WTC11 (cell line): Measurements from ENCODE around the gene NPW. TPM values are rescaled to one million over a fixed set of nuclear protein-coding genes. Genes with fewer than 3 reads are reported as not detected.

Experiments used
- CBFB ChIP-seq: sonication (generic); formaldehyde crosslinking; IDR thresholded peaks from 2 replicates; pipeline ENCODE4 v1.8.1; 2022; ENCODE audit warnings: mild to moderate bottlenecking, low read depth, missing genetic modification reagents
- CREB1 ChIP-seq: sonication (generic); formaldehyde crosslinking; IDR thresholded peaks from 2 replicates; pipeline ENCODE4 v1.8.0; 2023; ENCODE audit warnings: mild to moderate bottlenecking, missing genetic modification reagents
- ELF4 ChIP-seq: sonication (generic); formaldehyde crosslinking; IDR thresholded peaks from 2 replicates; pipeline ENCODE4 v1.8.1; 2022; ENCODE audit warnings: low read depth, mild to moderate bottlenecking, moderate library complexity, missing genetic modification reagents
- ESRRA ChIP-seq: sonication (generic); formaldehyde crosslinking; IDR thresholded peaks from 2 replicates; pipeline ENCODE4 v1.8.1; 2022; ENCODE audit warnings: mild to moderate bottlenecking, missing genetic modification reagents, borderline replicate concordance
- FOXJ3 ChIP-seq: sonication (generic); formaldehyde crosslinking; IDR thresholded peaks from 2 replicates; pipeline ENCODE4 v1.9.0; 2021; ENCODE audit warnings: missing genetic modification reagents, mild to moderate bottlenecking, borderline replicate concordance
- FOXP1 ChIP-seq: sonication (generic); formaldehyde crosslinking; IDR thresholded peaks from 2 replicates; pipeline ENCODE4 v1.8.0; 2022; ENCODE audit warnings: missing genetic modification reagents, mild to moderate bottlenecking, moderate library complexity, borderline replicate concordance
- GTF2I ChIP-seq: fragments of 250-450 bp; sonication (Bioruptor Pico); conservative IDR thresholded peaks from 2 replicates; pipeline ENCODE4 v1.4.0; 2021; ENCODE audit warnings: mild to moderate bottlenecking
- JAZF1 ChIP-seq: fragments of 250-450 bp; sonication (Bioruptor Pico); IDR thresholded peaks from 2 replicates; pipeline ENCODE4 v1.9.0; 2021; ENCODE audit warnings: moderate library complexity, mild to moderate bottlenecking, inconsistent platforms
- NR1H2 ChIP-seq: sonication (generic); formaldehyde crosslinking; IDR thresholded peaks from 2 replicates; pipeline ENCODE4 v1.9.0; 2021; ENCODE audit warnings: mild to moderate bottlenecking, moderate library complexity, missing genetic modification reagents
- PRRX2 ChIP-seq: fragments of 250-450 bp; sonication (Bioruptor Pico); IDR thresholded peaks from 2 replicates; pipeline ENCODE4 v1.8.0; 2021; ENCODE audit warnings: mild to moderate bottlenecking
- RELA ChIP-seq: sonication (generic); formaldehyde crosslinking; IDR thresholded peaks from 2 replicates; pipeline ENCODE4 v1.8.1; 2022; ENCODE audit warnings: missing genetic modification reagents, mild to moderate bottlenecking, borderline replicate concordance
- ZNF263 ChIP-seq: sonication (generic); formaldehyde crosslinking; IDR thresholded peaks from 2 replicates; pipeline ENCODE4 v1.8.1; 2022; ENCODE audit warnings: low read depth, mild to moderate bottlenecking, moderate library complexity, missing genetic modification reagents
- total RNA-seq: library from RNA; stranded (reverse); gene quantifications from 3 replicates; pipeline ENCODE4 v1.2.3, GENCODE V29; 2021
- TF ChIP-seq, protein P1 (sequence below): sonication (generic); formaldehyde crosslinking; IDR thresholded peaks from 2 replicates; pipeline ENCODE4 v1.8.1; 2023; ENCODE audit warnings: mild to moderate bottlenecking, missing genetic modification reagents
- TF ChIP-seq, protein P2 (sequence below): sonication (generic); formaldehyde crosslinking; IDR thresholded peaks from 2 replicates; pipeline ENCODE4 v1.8.0; 2022; ENCODE audit warnings: mild to moderate bottlenecking, missing genetic modification reagents
- TF ChIP-seq, protein P3 (sequence below): sonication (generic); formaldehyde crosslinking; IDR thresholded peaks from 2 replicates; pipeline ENCODE4 v1.8.0; 2023; ENCODE audit warnings: mild to moderate bottlenecking, missing genetic modification reagents
- TF ChIP-seq, protein P4 (sequence below): fragments of 250-450 bp; sonication (Bioruptor Pico); conservative IDR thresholded peaks from 2 replicates; pipeline ENCODE4 v1.9.0; 2021; ENCODE audit warnings: mild to moderate bottlenecking
- TF ChIP-seq, protein P5 (sequence below): fragments of 250-450 bp; sonication (Bioruptor Pico); IDR thresholded peaks from 2 replicates; pipeline ENCODE4 v2.1.2; 2022; ENCODE audit warnings: mild to moderate bottlenecking, moderate library complexity
- TF ChIP-seq, protein P6 (sequence below): sonication (generic); formaldehyde crosslinking; IDR thresholded peaks from 2 replicates; pipeline ENCODE4 v1.8.0; 2022; ENCODE audit warnings: missing genetic modification reagents
- TF ChIP-seq, protein P7 (sequence below): fragments of 250-450 bp; sonication (Bioruptor Pico); IDR thresholded peaks from 2 replicates; pipeline ENCODE4 v1.9.0; 2021; ENCODE audit warnings: mild to moderate bottlenecking, borderline replicate concordance

The NPW gene
- total RNA-seq, 1 experiment from 2014 or later: 15.2 TPM

DNA sequence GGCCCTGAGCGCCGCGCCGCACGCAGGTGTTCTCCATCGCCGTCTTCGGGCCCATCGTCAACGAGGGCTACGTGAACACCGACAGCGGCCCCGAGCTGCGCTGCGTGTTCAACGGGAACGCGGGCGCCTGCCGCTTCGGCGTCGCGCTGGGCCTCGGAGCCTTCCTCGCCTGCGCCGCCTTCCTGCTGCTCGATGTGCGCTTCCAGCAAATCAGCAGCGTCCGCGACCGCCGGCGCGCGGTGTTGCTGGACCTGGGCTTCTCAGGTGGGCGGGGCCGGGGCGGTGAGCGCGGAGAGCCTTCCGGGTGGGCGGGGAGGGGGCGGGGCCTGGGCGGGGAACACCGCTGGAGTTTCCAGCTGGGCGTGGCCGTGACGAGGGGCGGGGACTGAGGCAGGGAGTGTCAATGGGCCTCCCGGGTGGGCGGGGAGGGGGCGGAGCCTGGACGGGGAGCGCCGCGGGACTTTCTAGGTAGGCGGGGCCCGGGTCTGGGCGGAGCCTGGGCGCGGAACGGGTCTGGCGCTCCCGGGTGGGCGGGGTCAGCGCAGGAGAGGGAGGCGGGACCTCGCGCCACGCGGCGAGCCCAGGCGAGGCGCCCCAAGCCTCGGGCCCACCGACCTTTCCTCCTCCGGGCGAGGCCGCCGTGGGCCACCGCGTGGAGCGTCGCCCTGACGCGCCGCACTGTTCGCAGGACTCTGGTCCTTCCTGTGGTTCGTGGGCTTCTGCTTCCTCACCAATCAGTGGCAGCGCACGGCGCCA lies 27.5 kb upstream of the NPW start (continued):
- TF ChIP-seq GTF2I (no peak), FOXJ3 (CRISPR knock-in tag) (0 out of 2 replicates have a peak, but pooled peaks have one; percentile 75), FOXP1 (CRISPR knock-in tag) (peak; percentile 97), ZNF263 (peak; percentile 51; the same call in 1 of the 2 replicates), CBFB (CRISPR knock-in tag) (no peak), ESRRA (CRISPR knock-in tag) (peak; percentile 80), CREB1 (peak; percentile 84; the same call in 1 of the 2 replicates), NR1H2 (peak; percentile 82), RELA (CRISPR knock-in tag) (peak; percentile 96), PRRX2 (CRISPR knock-in tag) (no peak), ELF4 (CRISPR knock-in tag) (peak; percentile 89; the same call in 1 of the 2 replicates), JAZF1 (CRISPR knock-in tag) (no peak)
- TF ChIP-seq, protein P1, sequence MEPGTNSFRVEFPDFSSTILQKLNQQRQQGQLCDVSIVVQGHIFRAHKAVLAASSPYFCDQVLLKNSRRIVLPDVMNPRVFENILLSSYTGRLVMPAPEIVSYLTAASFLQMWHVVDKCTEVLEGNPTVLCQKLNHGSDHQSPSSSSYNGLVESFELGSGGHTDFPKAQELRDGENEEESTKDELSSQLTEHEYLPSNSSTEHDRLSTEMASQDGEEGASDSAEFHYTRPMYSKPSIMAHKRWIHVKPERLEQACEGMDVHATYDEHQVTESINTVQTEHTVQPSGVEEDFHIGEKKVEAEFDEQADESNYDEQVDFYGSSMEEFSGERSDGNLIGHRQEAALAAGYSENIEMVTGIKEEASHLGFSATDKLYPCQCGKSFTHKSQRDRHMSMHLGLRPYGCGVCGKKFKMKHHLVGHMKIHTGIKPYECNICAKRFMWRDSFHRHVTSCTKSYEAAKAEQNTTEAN: peak; percentile 83
- TF ChIP-seq, protein P2, sequence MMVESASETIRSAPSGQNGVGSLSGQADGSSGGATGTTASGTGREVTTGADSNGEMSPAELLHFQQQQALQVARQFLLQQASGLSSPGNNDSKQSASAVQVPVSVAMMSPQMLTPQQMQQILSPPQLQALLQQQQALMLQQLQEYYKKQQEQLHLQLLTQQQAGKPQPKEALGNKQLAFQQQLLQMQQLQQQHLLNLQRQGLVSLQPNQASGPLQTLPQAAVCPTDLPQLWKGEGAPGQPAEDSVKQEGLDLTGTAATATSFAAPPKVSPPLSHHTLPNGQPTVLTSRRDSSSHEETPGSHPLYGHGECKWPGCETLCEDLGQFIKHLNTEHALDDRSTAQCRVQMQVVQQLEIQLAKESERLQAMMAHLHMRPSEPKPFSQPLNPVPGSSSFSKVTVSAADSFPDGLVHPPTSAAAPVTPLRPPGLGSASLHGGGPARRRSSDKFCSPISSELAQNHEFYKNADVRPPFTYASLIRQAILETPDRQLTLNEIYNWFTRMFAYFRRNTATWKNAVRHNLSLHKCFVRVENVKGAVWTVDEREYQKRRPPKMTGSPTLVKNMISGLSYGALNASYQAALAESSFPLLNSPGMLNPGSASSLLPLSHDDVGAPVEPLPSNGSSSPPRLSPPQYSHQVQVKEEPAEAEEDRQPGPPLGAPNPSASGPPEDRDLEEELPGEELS (CRISPR knock-in tag): peak; percentile 97
- TF ChIP-seq, protein P3, sequence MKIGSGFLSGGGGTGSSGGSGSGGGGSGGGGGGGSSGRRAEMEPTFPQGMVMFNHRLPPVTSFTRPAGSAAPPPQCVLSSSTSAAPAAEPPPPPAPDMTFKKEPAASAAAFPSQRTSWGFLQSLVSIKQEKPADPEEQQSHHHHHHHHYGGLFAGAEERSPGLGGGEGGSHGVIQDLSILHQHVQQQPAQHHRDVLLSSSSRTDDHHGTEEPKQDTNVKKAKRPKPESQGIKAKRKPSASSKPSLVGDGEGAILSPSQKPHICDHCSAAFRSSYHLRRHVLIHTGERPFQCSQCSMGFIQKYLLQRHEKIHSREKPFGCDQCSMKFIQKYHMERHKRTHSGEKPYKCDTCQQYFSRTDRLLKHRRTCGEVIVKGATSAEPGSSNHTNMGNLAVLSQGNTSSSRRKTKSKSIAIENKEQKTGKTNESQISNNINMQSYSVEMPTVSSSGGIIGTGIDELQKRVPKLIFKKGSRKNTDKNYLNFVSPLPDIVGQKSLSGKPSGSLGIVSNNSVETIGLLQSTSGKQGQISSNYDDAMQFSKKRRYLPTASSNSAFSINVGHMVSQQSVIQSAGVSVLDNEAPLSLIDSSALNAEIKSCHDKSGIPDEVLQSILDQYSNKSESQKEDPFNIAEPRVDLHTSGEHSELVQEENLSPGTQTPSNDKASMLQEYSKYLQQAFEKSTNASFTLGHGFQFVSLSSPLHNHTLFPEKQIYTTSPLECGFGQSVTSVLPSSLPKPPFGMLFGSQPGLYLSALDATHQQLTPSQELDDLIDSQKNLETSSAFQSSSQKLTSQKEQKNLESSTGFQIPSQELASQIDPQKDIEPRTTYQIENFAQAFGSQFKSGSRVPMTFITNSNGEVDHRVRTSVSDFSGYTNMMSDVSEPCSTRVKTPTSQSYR (CRISPR knock-in tag): peak; percentile 92
- TF ChIP-seq, protein P4, sequence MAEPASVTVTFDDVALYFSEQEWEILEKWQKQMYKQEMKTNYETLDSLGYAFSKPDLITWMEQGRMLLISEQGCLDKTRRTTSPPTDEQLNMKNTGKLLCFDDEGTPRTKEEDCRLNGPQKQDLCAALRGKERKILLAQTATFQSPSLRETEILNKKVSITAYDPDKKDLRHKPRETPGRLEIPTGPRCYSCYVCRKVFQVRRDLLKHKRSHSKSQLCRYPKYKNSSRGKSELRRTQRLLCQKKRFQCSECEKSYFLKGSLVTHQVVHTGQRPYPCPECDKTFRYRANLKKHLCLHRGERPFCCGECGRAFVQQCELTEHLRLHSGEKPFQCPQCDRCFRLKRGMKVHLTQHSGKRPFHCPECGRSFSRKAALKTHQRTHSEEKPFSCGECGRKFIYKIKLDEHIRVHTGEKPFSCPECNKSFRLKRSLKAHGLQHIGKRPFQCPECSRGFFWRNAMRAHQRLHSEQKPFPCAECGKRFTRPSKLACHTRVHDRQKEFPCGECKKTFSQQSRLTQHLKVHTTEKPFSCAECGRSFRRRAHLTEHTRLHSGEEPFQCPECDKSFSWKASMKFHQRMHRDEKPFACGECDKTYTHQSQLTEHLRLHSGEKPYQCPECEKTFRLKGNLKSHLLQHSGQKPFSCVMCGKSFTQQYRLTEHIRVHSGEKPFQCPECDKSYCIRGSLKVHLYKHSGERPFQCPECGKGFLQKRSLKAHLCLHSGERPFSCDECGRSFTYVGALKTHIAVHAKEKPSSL (CRISPR knock-in tag): no peak
- TF ChIP-seq, protein P5, sequence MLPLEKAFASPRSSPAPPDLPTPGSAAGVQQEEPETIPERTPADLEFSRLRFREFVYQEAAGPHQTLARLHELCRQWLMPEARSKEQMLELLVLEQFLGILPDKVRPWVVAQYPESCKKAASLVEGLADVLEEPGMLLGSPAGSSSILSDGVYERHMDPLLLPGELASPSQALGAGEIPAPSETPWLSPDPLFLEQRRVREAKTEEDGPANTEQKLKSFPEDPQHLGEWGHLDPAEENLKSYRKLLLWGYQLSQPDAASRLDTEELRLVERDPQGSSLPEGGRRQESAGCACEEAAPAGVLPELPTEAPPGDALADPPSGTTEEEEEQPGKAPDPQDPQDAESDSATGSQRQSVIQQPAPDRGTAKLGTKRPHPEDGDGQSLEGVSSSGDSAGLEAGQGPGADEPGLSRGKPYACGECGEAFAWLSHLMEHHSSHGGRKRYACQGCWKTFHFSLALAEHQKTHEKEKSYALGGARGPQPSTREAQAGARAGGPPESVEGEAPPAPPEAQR (CRISPR knock-in tag): no peak
- TF ChIP-seq, protein P6, sequence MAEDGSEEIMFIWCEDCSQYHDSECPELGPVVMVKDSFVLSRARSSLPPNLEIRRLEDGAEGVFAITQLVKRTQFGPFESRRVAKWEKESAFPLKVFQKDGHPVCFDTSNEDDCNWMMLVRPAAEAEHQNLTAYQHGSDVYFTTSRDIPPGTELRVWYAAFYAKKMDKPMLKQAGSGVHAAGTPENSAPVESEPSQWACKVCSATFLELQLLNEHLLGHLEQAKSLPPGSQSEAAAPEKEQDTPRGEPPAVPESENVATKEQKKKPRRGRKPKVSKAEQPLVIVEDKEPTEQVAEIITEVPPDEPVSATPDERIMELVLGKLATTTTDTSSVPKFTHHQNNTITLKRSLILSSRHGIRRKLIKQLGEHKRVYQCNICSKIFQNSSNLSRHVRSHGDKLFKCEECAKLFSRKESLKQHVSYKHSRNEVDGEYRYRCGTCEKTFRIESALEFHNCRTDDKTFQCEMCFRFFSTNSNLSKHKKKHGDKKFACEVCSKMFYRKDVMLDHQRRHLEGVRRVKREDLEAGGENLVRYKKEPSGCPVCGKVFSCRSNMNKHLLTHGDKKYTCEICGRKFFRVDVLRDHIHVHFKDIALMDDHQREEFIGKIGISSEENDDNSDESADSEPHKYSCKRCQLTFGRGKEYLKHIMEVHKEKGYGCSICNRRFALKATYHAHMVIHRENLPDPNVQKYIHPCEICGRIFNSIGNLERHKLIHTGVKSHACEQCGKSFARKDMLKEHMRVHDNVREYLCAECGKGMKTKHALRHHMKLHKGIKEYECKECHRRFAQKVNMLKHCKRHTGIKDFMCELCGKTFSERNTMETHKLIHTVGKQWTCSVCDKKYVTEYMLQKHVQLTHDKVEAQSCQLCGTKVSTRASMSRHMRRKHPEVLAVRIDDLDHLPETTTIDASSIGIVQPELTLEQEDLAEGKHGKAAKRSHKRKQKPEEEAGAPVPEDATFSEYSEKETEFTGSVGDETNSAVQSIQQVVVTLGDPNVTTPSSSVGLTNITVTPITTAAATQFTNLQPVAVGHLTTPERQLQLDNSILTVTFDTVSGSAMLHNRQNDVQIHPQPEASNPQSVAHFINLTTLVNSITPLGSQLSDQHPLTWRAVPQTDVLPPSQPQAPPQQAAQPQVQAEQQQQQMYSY: no peak; the same call in 1 of the 2 replicates
- TF ChIP-seq, protein P7, sequence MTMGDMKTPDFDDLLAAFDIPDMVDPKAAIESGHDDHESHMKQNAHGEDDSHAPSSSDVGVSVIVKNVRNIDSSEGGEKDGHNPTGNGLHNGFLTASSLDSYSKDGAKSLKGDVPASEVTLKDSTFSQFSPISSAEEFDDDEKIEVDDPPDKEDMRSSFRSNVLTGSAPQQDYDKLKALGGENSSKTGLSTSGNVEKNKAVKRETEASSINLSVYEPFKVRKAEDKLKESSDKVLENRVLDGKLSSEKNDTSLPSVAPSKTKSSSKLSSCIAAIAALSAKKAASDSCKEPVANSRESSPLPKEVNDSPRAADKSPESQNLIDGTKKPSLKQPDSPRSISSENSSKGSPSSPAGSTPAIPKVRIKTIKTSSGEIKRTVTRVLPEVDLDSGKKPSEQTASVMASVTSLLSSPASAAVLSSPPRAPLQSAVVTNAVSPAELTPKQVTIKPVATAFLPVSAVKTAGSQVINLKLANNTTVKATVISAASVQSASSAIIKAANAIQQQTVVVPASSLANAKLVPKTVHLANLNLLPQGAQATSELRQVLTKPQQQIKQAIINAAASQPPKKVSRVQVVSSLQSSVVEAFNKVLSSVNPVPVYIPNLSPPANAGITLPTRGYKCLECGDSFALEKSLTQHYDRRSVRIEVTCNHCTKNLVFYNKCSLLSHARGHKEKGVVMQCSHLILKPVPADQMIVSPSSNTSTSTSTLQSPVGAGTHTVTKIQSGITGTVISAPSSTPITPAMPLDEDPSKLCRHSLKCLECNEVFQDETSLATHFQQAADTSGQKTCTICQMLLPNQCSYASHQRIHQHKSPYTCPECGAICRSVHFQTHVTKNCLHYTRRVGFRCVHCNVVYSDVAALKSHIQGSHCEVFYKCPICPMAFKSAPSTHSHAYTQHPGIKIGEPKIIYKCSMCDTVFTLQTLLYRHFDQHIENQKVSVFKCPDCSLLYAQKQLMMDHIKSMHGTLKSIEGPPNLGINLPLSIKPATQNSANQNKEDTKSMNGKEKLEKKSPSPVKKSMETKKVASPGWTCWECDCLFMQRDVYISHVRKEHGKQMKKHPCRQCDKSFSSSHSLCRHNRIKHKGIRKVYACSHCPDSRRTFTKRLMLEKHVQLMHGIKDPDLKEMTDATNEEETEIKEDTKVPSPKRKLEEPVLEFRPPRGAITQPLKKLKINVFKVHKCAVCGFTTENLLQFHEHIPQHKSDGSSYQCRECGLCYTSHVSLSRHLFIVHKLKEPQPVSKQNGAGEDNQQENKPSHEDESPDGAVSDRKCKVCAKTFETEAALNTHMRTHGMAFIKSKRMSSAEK (CRISPR knock-in tag): no peak
